Activated CD4-positive, alpha-beta T cell treated with anti-CD3 and anti-CD28 coated beads, Interleukin-2, amount 50 U/mL, for 1 hour (primary cell): Measurements from ENCODE around the gene SOS2.
"Not testable (repeated sequence)": the region's sequence is repeated elsewhere in the genome, so short reads cannot be mapped to it uniquely, and the experiment has no call there.

ENCODE experiments used
- DNase-seq: peaks from one replicate; pipeline ENCODE4 v3.0.0-alpha.2; 2020

Gene SOS2

DNA sequence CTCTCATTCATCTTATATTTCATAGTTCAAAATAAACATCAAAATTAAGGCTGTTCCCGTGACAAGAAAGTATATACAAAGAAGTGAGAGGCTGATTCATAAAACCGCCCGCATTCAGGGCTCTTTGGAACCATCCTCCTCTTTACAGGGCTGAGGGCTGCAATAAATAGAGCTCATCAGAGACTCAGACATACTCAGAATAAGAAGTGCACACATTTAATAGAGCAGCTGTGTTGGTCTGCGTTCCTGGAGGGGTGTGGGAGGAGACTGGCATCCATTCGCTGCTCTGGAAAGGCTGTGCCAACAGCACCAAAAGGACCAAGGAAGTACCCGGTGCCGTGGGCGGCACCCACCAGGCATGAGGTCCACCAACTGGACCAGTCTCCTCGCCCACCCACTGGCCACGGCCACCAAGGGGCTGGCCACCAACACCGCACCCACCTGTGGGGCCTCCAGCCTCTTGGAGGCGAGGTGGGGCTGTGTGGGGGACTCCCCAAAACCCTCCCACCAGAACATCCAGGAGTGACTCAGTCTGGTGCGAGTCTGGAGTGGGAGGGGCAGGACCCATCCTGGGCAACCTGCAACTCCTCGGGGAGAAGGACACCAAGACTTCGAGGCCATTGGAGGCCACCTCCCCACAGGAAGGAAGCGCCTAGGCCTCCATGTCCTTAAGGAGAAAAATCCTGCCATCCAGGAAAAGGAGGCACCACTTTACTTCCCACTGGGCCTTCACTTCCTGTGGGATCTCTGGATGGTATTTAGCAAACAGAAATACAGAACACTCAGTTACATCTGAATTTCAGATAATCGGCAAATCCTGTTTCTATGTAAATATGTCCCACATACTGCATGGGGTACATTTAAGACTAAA, 147.7 kb downstream of the SOS2 start:
- peak; percentile 39 for DNase-seq

DNA sequence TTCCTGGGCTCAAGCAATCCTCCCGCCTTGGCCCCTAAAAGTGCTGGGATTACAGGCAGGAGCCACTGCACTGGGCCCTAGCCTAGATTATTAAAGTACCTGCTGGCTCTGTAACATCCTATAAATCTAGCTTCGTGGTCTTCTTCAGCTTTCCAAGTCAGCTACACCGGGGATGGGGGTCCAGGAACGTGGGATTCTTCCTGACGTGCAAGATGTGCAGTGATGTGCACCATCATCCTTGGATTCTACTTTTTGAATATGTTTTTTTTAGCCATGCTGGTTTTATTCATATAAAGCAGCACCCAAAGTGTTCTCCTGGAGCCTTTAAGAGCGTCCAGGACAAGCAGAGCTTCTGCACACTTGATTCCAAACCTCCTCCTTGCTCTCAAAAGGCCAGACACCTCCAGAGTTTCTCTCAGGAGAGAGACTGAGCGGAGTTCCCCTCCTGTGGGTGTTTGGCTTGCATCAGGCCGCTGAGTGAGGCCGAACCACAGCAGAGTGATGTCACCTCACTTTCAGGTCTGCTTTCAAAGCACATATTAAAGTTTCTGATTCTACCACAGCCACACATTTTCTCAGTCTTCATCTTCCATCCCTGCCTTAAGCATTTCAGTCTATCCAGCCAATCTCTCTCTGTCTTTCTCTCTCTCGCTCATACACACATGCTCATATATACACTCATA, 148.5 kb downstream of the SOS2 start:
- peak; percentile 76 for DNase-seq

- peak; percentile 66 for DNase-seq
Measured at GRCh38 chr14:50082308-50082742, 149.1 kb downstream of the SOS2 start.

- not testable (repeated sequence) for DNase-seq
Measured at GRCh38 chr14:50079103-50079502, 152.3 kb downstream of the SOS2 start.

GRCh38 chr14:50073663-50074062, 157.7 kb downstream of the SOS2 start:
- DNase-seq: not testable (repeated sequence)

- DNase-seq: no peak
Measured at GRCh38 chr14:50072395-50072794, 159.0 kb downstream of the SOS2 start.

DNA sequence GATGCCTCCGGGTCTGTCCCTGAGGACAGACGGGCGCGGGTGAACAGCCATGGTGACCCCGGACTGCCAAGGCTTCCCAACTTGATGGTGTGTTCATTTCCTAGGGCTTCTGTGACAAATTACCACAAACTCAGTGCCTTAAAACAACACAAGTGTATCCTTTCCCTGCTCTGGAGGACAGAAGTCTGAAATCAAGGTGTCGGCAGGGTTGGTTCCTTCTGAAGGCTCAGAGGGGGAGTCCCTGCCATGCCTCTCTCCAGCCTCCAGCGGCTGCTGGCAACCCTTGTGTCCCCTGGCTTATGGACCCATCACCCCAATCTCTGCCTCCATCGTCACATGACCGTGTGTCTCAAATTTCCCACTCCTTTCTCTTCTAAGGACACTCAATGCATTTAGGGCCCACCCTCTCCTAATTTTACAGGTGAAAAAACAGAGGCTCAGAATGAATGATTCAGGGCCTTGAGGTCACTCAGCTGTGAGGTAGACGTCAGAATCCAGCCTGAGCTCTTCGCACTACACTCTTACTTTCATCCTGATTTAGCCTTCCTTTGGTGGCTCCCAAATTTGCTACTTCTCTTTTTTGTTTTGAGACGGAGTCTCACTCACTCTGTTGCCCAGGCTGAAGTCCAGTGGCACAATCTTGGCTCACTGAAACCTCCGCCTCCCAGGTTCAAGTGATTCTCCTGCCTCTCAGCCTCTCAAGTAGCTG, 160.4 kb downstream of the SOS2 start:
- DNase-seq: no peak

GRCh38 chr14:50070230-50070629, 161.1 kb downstream of the SOS2 start:
- no peak for DNase-seq

GRCh38 chr14:50069325-50069724, 162.1 kb downstream of the SOS2 start:
- no peak for DNase-seq

- no peak for DNase-seq
Measured at GRCh38 chr14:50068496-50068895, 162.9 kb downstream of the SOS2 start.

- DNase-seq: no peak
Measured at GRCh38 chr14:50067723-50068495, 163.5 kb downstream of the SOS2 start.
